GM21723 (cell line): ENCODE results near the gene DTD1.
A peak's percentile ranks its signal among the peaks of the same experiment; 100 is the strongest.
"Not testable (repeated sequence)": the region's sequence is repeated elsewhere in the genome, so short reads cannot be mapped to it uniquely, and the experiment has no call there.

Experiments
- ATAC-seq: cut with Tn5 transposase; IDR thresholded peaks from one replicate; pipeline ENCODE4 v1.9.1; 2021; ENCODE audit warnings: mild to moderate bottlenecking, moderate library complexity; ENCODE audit not compliant: unreplicated experiment

The DTD1 gene

GRCh38 chr20:18783385-18783959 lies 195.6 kb downstream of the DTD1 start:
- no peak for ATAC-seq

GRCh38 chr20:18787046-18787445 lies 199.2 kb downstream of the DTD1 start:
- ATAC-seq, result not testable (repeated sequence)

GRCh38 chr20:18788021-18788420 lies 200.2 kb downstream of the DTD1 start:
- no peak for ATAC-seq

GRCh38 chr20:18790787-18791186 lies 202.9 kb downstream of the DTD1 start:
- ATAC-seq, result no peak

- peak; percentile 99 for ATAC-seq
These were observed 206.0 kb downstream of the DTD1 start for GRCh38 chr20:18793625-18794427.

GRCh38 chr20:18794428-18794787 lies 206.6 kb downstream of the DTD1 start:
- no peak for ATAC-seq

- no peak for ATAC-seq
These were observed 207.5 kb downstream of the DTD1 start for GRCh38 chr20:18795366-18795765.

GRCh38 chr20:18796282-18796833 lies 208.5 kb downstream of the DTD1 start:
- ATAC-seq, result no peak

- no peak for ATAC-seq
These were observed 213.7 kb downstream of the DTD1 start for GRCh38 chr20:18801516-18801915.

GRCh38 chr20:18802012-18802634 lies 214.3 kb downstream of the DTD1 start:
- peak; percentile 81 for ATAC-seq

- no peak for ATAC-seq
These were observed 218.0 kb downstream of the DTD1 start for GRCh38 chr20:18805881-18806280.

- no peak for ATAC-seq
These were observed 220.9 kb downstream of the DTD1 start for GRCh38 chr20:18808712-18809111.

- no peak for ATAC-seq
These were observed 223.3 kb downstream of the DTD1 start for GRCh38 chr20:18811186-18811585.

- no peak for ATAC-seq
These were observed 224.1 kb downstream of the DTD1 start for GRCh38 chr20:18811904-18812303.

- ATAC-seq, result no peak
These were observed 225.6 kb downstream of the DTD1 start, which contains the start of gene SCP2D1 for GRCh38 chr20:18813483-18813882. Gene SCP2D1 (plus strand): TSS chr20:18813783. CDS start chr20:18813816, 33 bp downstream.

- no peak for ATAC-seq
These were observed 227.5 kb downstream of the DTD1 start for GRCh38 chr20:18815194-18815942.
